Measurements from ENCODE around the gene VHLL.

VHLL gene

GRCh38 chr1:156260896-156261295 lies 38.2 kb downstream of the VHLL start:
- no peak for TF ChIP-seq CTCF (IDR thresholded peaks at IDR 0.05)
- H3K27ac Mint-ChIP-seq: no peak overlapping the region
- no peak for DNase-seq
- H3K27me3 Mint-ChIP-seq (ENCODE audit: low read depth, poor library complexity): no peaks in the 10 kb centered on the region
- H3K36me3 Mint-ChIP-seq (ENCODE audit: low read depth): peaks cover 81% of the 10 kb centered on the region
- no peaks in the 10 kb centered on the region for H3K4me1 Mint-ChIP-seq
- H3K4me3 Mint-ChIP-seq: no peak overlapping the region
- H3K9me3 Mint-ChIP-seq: no peaks in the 10 kb centered on the region

GRCh38 chr1:156259805-156260204 lies 39.3 kb downstream of the VHLL start:
- H3K36me3 Mint-ChIP-seq (ENCODE audit: low read depth): peaks cover 74% of the 10 kb centered on the region
- H3K4me1 Mint-ChIP-seq: no peaks in the 10 kb centered on the region
- H3K9me3 Mint-ChIP-seq: no peaks in the 10 kb centered on the region
- no peaks in the 10 kb centered on the region for H3K27me3 Mint-ChIP-seq (ENCODE audit: low read depth, poor library complexity)
- DNase-seq: no peak
- no peak for TF ChIP-seq CTCF (IDR thresholded peaks at IDR 0.05)
- H3K4me3 Mint-ChIP-seq: no peak overlapping the region
- peak overlapping the region; percentile 82 for H3K27ac Mint-ChIP-seq

GRCh38 chr1:156258859-156259258 lies 40.2 kb downstream of the VHLL start:
- no peaks in the 10 kb centered on the region for H3K27me3 Mint-ChIP-seq (ENCODE audit: low read depth, poor library complexity)
- no peaks in the 10 kb centered on the region for H3K4me1 Mint-ChIP-seq
- H3K4me3 Mint-ChIP-seq: no peak overlapping the region
- TF ChIP-seq CTCF (IDR thresholded peaks at IDR 0.05): no peak
- H3K36me3 Mint-ChIP-seq (ENCODE audit: low read depth): peaks cover 69% of the 10 kb centered on the region
- no peaks in the 10 kb centered on the region for H3K9me3 Mint-ChIP-seq
- H3K27ac Mint-ChIP-seq: no peak overlapping the region
- no peak for DNase-seq

- H3K4me3 Mint-ChIP-seq: no peak overlapping the region
- H3K27me3 Mint-ChIP-seq (ENCODE audit: low read depth, poor library complexity): no peaks in the 10 kb centered on the region
- H3K27ac Mint-ChIP-seq: peak overlapping the region; percentile 51
- no peaks in the 10 kb centered on the region for H3K9me3 Mint-ChIP-seq
- H3K36me3 Mint-ChIP-seq (ENCODE audit: low read depth): peaks cover 67% of the 10 kb centered on the region
- no peaks in the 10 kb centered on the region for H3K4me1 Mint-ChIP-seq
- no peak for DNase-seq
- TF ChIP-seq CTCF (IDR thresholded peaks at IDR 0.05): no peak
Observed at GRCh38 chr1:156257711-156258110, 41.4 kb downstream of the VHLL start.

- no peak for DNase-seq
- Mint-ChIP-seq H3K4me1 (peaks cover 11% of the 10 kb centered on the region), H3K27ac (no peak overlapping the region), H3K9me3 (no peaks in the 10 kb centered on the region), H3K4me3 (no peak overlapping the region), H3K36me3 (ENCODE audit: low read depth) (peaks cover 49% of the 10 kb centered on the region), H3K27me3 (ENCODE audit: low read depth, poor library complexity) (peaks cover 3% of the 10 kb centered on the region)
- no peak for TF ChIP-seq CTCF (IDR thresholded peaks at IDR 0.05)
Observed at GRCh38 chr1:156253634-156254033, 45.5 kb downstream of the VHLL start.

GRCh38 chr1:156251527-156251926 lies 47.6 kb downstream of the VHLL start:
- Mint-ChIP-seq H3K4me3 (no peak overlapping the region), H3K27me3 (ENCODE audit: low read depth, poor library complexity) (peaks cover 3% of the 10 kb centered on the region), H3K27ac (no peak overlapping the region), H3K4me1 (peaks cover 17% of the 10 kb centered on the region), H3K9me3 (no peaks in the 10 kb centered on the region), H3K36me3 (ENCODE audit: low read depth) (peaks cover 36% of the 10 kb centered on the region)
- no peak for DNase-seq
- no peak for TF ChIP-seq CTCF (IDR thresholded peaks at IDR 0.05)

Data from nephron progenitor cell (in vitro differentiated cells).